Stimulated activated CD8-positive, alpha-beta memory T cell treated with anti-CD3 and anti-CD28 coated beads, Interleukin-4, amount 100 ng/mL, for 24 hours (primary cell): ENCODE data around the gene P3H3.
"Not testable (repeated sequence)": the region's sequence is repeated elsewhere in the genome, so short reads cannot be mapped to it uniquely, and the experiment has no call there.

ENCODE experiments used
- DNase-seq: peaks from one replicate; pipeline ENCODE4 v3.0.0-alpha.2; 2020; ENCODE audit warnings: low read depth

P3H3 gene

DNA sequence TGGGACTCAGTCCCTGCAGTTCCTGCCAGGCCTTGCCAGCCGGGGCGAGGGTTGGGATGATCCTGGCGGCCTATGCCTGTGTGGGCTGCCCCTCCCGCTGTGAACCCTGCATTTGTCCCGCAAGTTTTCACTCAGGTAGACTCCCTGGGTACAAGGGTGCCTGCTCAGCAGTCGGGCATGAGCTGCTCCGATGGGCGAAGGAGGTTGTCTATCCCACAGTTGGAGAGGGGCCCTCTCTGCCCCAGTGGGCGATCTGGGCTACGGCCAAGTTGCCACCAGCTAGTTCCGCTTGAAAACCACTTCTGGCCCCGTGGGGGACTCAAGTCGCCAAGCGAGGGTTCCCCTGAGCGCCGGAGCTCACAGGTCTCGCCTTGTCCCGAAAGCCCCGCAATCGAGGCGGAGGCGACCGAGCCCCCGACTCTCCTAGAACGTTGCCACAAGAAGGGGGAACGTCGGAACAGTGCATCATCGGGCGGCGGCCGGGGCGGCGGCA is 38.8 kb downstream of the P3H3 start:
- no peak for DNase-seq

DNA sequence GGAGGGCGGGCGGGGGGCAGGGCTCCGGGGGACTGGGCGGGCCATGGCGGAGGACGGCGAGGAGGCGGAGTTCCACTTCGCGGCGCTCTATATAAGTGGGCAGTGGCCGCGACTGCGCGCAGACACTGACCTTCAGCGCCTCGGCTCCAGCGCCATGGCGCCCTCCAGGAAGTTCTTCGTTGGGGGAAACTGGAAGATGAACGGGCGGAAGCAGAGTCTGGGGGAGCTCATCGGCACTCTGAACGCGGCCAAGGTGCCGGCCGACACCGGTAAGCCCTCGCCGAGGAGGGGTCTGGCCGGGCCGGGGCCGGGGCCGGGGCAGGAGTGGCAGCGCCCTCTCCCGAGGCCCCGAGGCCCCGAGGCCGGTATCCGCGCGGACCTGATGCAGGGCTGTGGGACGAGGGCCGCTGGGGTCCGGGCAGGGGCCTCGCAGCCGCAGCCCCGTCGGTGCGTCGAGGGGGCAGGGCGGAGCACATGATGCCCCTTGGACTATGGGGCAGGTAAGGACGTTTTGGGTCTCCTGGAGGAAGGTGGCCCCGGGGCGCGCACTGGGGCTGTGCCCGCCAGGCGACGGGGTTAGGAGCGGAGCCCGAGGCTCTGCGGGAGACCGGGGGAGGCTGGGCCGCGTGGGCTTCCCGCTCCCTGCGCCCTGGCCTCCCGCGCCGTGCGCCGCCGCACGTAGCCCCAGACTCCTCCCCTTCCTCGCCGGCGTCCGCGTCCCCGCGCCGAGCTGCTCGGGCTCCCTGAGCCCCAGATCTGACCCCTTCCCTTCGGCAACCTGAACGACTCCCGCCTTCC is 39.4 kb downstream of the P3H3 start, which contains the start of gene TPI1:
TPI1 (plus strand) TSS at position 119 of the 798 bp plus-strand sequence; CDS start at position 155, 36 bp downstream.
- DNase-seq, result peak; percentile 71

DNA sequence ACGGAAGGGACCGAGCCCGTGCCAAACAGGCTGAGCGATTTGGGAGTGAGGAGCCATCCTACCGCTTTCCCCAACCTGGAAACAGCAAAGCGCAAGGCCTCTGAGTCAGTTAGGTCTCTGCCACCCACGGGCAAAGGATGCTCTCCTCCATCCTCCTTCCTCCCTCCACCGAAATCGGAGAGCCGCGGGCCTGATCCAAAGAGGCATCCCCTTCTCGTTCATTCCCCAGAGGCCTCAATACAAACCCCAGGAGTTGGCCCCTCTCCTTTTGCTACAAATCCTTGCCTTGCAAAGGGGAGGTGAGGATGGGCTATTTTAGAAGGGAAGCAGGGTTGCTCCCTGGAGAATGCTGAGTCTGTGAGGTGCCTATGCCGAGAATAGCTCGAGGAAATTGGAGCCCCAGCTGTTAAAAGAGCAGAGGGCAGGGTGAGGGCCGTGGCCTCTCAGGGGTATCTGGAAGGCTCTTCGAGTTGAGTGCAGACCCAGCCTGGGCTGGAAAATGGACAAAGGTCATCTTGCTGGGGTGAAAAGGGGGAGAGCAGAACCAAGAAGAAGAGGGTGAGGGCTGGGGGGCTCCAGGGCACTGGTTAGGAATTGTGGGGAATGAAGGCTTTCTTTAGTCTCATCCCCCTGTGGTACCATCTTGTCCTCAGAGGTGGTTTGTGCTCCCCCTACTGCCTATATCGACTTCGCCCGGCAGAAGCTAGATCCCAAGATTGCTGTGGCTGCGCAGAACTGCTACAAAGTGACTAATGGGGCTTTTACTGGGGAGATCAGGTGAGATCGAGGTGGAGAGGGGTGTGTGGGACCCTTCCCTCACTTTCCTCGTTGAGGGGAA is 40.2 kb downstream of the P3H3 start:
- no peak for DNase-seq

DNA sequence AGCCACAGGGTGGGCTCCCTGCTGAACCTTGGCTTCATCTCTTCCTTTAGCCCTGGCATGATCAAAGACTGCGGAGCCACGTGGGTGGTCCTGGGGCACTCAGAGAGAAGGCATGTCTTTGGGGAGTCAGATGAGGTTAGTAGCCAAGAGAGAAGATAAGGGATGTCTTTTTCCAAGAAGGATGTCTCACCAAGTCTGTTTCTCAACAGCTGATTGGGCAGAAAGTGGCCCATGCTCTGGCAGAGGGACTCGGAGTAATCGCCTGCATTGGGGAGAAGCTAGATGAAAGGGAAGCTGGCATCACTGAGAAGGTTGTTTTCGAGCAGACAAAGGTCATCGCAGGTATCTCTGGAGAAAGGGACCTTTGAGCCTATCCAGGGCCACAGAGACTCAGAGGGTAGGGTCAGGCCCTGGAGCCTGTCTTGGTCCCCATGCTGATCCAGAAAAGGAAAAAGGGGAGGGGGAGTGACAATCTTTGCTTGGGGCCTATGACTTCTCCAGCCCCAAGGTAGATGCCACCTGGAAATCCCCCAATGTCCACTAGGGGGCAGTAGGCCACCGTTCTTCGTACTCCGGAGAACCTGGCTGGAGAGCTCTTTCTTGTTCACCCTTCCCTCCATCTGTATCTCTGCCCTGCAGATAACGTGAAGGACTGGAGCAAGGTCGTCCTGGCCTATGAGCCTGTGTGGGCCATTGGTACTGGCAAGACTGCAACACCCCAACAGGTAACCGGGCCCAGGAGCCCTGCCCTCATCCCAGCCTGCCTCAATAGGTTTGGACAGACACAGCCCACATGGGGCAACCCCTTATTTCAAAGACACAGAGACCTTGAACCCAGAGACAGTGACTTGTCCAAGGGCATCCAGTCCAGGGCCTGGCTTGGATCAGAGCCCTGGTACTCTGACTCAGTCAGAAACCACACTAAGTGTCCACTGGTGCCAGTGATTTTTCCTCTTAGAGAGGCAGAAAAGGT is 41.1 kb downstream of the P3H3 start:
- DNase-seq, result peak; percentile 71

DNA sequence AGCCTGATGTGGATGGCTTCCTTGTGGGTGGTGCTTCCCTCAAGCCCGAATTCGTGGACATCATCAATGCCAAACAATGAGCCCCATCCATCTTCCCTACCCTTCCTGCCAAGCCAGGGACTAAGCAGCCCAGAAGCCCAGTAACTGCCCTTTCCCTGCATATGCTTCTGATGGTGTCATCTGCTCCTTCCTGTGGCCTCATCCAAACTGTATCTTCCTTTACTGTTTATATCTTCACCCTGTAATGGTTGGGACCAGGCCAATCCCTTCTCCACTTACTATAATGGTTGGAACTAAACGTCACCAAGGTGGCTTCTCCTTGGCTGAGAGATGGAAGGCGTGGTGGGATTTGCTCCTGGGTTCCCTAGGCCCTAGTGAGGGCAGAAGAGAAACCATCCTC is 42.1 kb downstream of the P3H3 start:
- DNase-seq, result not testable (repeated sequence)

DNA sequence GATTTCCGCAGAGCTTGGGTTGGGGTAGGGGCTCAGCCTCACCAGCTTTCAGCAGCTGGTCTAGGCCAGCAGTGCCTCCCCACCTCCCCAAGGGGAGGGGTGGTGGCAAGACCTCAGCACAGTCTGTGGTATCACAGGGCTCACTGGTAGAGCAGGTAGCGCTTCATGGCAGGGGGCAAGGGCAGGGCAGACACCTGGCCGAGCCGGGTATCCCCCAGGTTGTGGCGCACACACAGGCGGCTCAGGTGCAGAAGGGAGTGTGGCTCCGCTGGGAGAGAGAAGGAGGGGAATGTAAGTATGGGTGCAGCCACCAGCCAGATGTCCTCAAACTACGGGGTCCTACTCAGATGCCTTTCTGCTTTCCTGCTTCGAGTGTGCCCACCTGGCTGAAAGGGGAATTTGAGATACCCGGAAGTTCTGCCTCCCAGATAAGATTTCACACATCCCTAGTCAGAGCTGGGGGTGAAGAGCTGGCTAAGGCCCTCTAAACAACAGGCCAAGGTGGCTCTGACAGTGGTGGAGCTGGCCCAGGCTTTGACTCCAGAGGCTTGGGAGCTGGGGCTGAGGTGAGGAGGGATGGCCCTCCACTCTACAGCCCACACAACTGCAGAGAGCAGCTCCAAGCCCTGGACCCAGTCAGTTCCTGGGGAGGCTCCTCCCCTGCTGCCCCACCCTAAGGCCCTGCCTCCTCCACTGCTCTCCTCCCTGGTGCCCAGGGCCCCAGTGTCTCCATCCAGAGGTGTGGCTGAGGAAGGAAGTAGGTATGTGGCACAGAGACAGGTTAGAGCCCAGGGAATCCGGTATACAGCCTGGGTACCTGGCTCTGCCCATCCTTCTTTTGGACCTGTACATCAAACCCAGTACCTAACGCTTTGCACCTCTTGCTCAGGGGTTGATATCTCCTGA is 43.1 kb downstream of the P3H3 start:
- DNase-seq, result no peak

DNA sequence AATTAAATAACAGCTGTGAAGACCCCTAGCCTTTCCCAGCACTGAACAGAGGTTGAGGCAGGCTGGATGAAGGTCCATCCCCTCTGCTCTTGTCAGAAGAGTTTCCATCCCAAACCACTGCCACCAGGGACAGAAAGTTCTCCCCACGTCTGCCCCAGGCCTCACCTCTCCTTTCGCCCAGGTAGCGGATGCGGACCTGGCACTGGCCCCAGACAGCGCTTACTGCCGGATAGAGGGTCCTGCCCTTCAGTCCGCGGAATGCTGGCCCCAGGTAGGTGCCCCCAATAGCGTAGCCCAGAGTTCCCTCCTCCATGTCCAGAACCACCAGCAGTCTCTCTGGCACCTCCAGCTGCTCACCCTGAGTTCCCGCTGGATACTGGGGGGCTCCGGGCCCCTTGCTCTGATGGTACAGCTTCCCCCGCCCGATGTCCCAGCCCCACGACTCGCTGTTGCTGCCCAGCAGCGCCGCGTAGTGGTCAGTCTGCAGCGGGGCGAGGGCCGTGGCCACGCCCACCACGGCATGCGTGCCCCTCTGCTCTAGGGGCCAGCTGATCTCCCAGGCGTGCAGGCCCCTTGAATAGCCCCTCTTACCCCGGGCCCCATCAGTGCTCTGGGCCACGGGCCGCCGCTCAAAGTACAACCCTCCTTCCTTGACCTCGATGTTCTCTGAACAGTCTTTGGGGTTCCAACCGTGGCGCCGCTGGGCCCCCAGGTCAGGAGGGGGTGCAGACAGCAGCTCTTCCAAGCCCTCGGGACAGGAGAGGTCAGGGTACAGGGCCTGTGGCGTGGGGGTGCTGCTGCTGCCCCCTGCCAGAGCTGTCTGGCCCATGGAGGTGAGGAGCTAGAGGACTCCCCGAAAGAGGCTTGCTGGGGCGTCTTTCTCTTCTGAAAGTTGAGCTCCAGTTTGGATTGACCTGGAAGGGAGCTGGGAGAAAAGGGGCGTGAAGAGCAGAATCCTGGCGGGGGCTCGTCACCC is 44.2 kb downstream of the P3H3 start:
- DNase-seq, result peak; percentile 76

DNA sequence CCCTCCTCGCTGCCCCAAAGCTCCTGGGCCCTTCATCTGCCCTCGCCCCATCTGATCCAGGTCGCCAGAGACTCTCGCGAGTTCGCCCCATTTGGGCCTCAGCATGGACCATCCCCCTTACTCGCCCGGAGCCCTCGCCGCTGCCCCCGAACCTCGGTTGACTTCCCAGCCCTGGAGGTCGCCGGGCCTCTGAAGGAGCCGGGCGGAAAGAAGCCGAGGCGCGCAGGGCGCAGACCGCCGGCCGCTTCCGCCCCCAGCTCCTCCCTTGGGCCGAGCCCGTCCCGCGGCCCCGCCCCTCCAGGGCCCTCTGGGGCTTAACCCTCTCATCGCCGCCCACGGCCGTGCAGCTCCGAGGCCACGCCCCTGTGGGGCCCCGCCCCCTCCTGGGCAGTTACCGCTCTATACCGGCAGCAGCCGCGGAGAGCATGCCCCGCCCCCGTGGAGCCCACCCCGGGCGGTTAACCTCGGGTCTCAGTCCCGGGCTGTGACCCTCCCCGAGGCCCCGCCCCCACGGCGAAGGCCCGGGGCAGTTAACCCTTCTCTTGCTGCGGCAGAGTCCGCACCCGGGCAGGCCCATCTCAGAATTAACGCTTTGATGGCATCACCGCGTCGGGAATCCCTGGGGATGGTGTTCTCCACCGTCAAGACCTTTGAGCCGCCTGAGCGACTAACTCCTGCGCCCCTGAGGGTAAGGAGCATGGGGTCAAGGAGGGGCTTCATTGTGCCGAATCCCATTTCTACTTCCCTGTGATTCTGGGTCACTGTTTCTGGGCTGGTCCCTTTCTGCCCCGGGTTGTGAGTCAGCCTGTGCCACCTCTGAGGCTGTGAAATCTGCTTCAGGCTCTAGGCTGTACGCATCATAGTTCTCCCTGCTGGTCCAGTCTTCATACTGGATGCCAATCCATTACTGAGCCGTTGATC is 45.1 kb downstream of the P3H3 start, which contains the start of gene SPSB2:
SPSB2 (minus strand) TSS at position 210 of the 921 bp plus-strand sequence. CDS start 402 bp downstream, outside the sequence.
- peak; percentile 100 for DNase-seq

DNA sequence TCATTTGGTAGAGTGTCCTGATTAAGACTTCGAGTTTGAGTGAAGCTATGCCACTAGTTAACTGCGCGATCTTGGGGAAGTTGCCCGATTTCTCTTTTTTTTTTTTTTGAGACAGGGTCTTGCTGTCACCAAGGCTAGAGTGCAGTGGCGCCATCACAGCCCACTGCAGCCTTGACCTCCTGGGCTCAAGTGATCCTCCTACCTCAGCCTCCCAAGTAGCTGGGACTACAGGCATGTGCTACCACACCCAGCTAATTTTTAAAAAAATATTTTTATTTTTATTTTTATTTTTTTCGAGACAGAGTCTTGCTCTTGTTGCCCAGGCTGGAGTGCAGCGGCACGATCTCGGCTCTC is 45.8 kb downstream of the P3H3 start:
- not testable (repeated sequence) for DNase-seq

DNA sequence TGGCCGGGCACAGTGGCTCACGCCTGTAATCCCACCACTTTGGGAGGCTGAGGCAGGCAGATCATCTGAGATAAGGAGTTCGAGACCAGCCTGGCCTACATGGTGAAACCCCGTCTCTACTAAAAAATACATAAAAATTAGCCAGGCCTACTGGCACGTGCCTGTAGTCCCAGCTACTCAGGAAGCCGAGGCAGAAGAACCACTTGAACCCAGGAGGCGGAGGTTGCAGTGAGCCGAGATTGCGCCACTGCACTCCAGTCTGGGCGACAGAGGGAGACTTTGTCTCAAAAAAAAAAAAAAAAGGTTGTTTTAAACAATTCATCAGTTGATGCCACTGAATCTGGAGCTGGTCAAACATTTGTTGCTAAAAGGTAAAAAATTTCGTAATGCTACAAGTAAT is 51.6 kb downstream of the P3H3 start:
- not testable (repeated sequence) for DNase-seq

DNA sequence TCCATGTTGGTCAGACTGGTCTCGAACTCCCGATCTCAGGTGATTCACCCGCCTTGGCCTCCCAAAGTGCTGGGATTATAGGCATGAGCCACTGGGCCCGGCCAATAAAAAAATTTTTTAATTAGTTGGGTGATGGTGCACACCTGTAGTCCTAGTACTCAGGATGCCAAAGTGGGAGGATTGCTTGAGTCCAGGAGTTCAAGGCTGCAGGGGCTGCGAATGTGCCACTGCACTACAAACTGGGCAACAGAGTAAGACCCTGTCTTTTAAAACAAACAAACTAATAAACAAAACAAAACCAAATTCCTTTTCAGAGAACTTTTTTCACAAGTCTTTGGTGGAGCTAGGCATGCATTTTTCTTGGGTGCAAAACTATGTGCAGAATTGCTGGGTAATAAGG is 55.0 kb downstream of the P3H3 start:
- no peak for DNase-seq

DNA sequence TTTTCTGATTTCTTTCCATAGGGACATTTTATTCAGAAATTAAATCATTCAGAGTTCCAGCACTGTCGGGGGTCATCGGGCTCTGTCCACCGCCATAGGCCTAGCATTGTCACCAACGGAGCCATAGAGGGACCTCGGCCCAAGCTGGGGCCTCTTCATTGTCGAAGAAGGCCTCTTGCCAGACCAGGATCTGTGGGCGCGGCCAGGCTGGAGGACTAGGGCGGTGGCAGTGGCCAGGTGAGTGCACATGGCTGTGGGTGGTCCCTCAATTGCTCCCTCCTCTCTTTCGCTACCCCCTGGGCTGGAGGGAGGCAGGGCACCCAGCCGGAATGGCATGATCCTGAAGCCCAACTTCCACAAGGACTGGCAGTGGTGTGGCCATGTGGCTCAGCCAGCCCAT is 55.5 kb downstream of the P3H3 start:
- DNase-seq, result no peak

DNA sequence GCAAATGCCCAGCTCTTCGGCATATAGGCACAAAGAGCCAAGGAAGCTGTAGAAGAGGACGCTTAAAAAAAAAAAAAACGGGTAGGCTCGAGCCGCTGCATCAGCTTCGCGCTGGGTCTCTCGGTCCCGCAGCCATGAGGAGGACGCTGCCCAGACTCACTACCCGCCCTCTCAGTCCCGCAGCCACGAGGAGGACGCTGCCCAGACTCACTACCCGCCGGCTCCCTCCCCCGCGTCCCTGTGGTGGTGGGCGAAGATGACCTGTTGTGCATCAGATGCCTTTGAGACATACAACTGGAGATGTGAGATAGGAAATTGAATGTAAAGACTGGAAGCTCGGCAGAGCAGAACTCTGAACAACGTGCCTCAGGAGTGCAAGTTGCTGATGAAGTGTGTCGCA is 56.3 kb downstream of the P3H3 start:
- DNase-seq, result no peak

DNA sequence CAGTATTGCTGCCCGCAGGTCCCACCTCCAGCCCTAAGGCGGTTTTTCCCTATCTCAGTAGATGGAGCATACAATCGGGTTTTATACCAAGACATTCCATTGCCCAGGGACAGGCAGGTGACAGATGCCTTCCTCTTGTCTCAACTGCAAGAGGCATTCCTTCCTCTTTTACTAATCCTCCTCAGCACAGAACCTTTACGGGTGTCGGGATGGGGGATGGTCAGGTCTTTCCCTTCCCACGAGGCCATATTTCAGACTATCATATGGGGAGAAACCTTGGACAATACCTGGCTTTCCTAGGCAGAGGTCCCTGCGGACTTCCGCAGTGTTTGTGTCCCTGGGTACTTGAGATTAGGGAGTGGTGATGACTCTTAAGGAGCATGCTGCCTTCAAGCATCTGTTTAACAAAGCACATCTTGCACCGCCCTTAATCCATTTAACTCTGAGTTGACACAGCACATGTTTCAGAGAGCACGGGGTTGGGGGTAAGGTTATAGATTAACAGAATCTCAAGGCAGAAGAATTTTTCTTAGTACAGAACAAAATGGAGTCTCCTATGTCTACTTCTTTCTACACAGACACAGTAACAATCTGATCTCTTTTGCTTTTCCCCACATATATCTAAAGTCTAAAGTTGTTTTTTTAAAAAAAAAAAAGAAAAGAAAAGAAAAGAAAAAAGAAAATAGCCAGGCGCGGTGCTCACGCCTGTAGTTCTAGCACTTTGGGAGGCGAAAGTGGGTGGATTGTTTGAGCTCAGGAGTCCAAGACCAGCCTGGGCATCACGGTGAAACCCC is 58.2 kb downstream of the P3H3 start:
- not testable (repeated sequence) for DNase-seq

DNA sequence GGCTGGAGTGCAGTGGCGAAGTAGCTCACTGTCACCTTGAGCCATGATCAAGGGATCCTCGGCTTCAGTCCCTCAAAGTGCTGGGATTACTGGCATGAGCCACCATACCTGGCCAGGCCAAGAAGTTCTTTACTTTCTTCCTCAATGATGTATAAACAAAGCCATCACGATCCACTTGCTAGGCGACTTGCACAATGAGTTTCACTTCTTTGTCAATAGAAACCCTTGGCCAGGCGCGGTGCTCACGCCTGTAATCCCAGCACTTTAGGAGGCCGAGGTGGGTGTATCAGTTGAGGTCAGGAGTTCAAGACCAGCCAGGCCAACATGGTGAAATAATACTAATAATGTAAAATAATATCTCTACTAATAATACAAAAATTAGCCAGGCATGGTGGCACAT is 59.3 kb downstream of the P3H3 start:
- no peak for DNase-seq

DNA sequence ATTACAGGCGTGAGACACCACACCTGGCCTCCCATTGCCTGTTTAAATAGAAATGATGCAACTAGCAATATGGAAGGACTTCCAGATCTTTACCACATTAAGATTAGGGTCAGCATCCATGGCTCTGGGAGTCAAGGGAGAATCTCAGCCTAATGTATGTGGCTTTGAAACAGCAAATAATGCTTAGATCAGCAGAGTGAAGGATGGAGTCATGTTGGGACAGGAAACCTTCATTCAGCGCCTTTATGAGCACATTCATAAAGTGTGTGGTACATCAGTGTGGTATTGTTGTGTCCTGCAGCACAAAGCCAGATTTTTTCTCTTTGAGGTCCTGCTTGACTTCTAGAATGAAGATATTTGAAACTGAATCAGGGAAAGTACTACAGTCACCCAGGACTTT is 60.2 kb downstream of the P3H3 start:
- DNase-seq, result no peak

DNA sequence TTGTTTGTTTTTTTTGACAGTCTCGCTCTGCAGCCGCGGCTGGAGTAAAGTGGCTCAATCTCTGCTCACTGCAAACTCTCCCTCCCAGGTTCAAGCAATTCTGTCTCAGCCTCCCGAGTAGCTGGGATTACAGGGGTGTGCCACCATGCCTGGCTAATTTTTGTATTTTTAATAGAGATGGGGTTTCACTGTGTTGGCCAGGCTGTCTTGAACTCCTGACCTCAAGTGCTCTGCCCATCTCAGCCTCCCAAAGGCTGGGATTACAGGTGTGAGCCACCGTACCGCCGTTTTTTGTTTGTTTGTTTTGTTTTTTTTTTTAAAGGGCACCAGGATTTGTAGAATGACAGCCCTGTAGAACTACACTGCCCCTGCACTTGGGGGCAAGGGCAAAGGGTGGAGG is 60.6 kb downstream of the P3H3 start:
- DNase-seq, result not testable (repeated sequence)
